T-helper 2 cell treated with Interferon-gamma antibody and Interleukin-4, amounts not matched to agents 5 μg/mL and 100 μg/mL, for 36 hours (primary cell): ENCODE data around the gene WDR47.
"Not testable (repeated sequence)": the region's sequence is repeated elsewhere in the genome, so short reads cannot be mapped to it uniquely, and the experiment has no call there.

Source experiments
- DNase-seq: peaks from one replicate; pipeline ENCODE4 v3.0.0; 2021; ENCODE audit warnings: low spot score
- H3K27ac Mint-ChIP-seq: one replicate; pipeline ENCODE4 v1.8.0; 2021; ENCODE audit warnings: mild to moderate bottlenecking, mixed read lengths
- H3K27me3 Mint-ChIP-seq: one replicate; pipeline ENCODE4 v1.8.0; 2021; ENCODE audit warnings: low read depth, mixed read lengths
- H3K36me3 Mint-ChIP-seq: one replicate; pipeline ENCODE4 v1.8.0; 2021; ENCODE audit warnings: low read depth, mixed read lengths
- H3K4me1 Mint-ChIP-seq: one replicate; pipeline ENCODE4 v1.8.0; 2021; ENCODE audit warnings: low read depth, mixed read lengths
- H3K4me3 Mint-ChIP-seq: one replicate; pipeline ENCODE4 v1.8.0; 2022; ENCODE audit warnings: mild to moderate bottlenecking, moderate library complexity, mixed read lengths
- H3K9me3 Mint-ChIP-seq: one replicate; pipeline ENCODE4 v1.8.0; 2021; ENCODE audit warnings: mixed read lengths

WDR47 gene

GRCh38 chr1:109040627-109040988 is 1.3 kb downstream of the WDR47 start:
- Mint-ChIP-seq H3K4me3 (peak overlapping the region; percentile 88), H3K4me1 (peaks cover 11% of the 10 kb centered on the region), H3K9me3 (no peaks in the 10 kb centered on the region), H3K36me3 (no peaks in the 10 kb centered on the region), H3K27ac (peak overlapping the region; percentile 92), H3K27me3 (peaks cover 4% of the 10 kb centered on the region)
- no peak for DNase-seq

- Mint-ChIP-seq H3K9me3 (no peaks in the 10 kb centered on the region), H3K27ac (no peak overlapping the region), H3K36me3 (no peaks in the 10 kb centered on the region), H3K4me3 (no peak overlapping the region), H3K4me1 (no peaks in the 10 kb centered on the region), H3K27me3 (no peaks in the 10 kb centered on the region)
- DNase-seq: no peak
Observed at GRCh38 chr1:109034382-109034781, 7.5 kb downstream of the WDR47 start.

DNA sequence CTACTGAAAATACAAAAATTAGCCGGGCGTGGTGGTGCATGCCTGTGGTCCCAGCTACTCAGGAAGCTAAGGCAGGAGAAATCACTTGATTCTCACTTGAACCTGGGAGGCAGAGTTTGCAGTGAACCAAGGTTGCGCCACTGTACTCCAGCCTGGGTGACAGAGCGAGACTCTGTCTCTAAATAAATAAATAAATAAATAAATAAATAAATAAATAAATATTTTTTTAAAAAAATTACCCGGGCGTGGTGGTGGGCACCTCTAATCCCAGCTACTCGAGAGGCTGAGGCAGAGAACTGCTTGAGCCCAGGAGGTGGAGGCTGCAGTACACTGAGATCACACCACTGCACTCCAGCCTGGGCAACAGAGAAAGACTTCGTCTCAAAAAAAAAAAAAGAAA is 12.4 kb downstream of the WDR47 start:
- H3K9me3 Mint-ChIP-seq, H3K4me1 Mint-ChIP-seq, DNase-seq, H3K27me3 Mint-ChIP-seq, H3K27ac Mint-ChIP-seq, H3K36me3 Mint-ChIP-seq, H3K4me3 Mint-ChIP-seq: not testable (repeated sequence)

DNA sequence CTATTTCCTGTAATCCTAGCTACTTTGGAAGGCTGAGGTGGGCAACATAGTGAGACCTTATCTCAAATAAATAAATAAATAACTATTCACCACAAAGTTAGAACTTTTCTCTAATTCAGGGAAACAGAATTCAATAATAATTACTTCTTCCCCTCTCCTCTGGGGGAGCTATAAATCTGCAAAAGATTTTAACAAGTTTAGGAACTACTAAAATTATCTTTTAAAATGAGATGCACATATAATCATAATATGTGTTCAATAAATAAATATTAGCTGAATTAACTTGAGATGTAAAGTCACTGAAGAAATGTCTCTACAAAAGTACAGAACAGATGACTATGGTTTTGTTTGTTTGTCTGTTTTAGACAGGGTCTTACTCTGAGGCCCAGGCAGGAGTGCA is 14.1 kb downstream of the WDR47 start:
- no peaks in the 10 kb centered on the region for H3K27me3 Mint-ChIP-seq
- no peaks in the 10 kb centered on the region for H3K9me3 Mint-ChIP-seq
- no peak overlapping the region for H3K4me3 Mint-ChIP-seq
- DNase-seq: no peak
- H3K36me3 Mint-ChIP-seq: no peaks in the 10 kb centered on the region
- H3K4me1 Mint-ChIP-seq: no peaks in the 10 kb centered on the region
- no peak overlapping the region for H3K27ac Mint-ChIP-seq

DNA sequence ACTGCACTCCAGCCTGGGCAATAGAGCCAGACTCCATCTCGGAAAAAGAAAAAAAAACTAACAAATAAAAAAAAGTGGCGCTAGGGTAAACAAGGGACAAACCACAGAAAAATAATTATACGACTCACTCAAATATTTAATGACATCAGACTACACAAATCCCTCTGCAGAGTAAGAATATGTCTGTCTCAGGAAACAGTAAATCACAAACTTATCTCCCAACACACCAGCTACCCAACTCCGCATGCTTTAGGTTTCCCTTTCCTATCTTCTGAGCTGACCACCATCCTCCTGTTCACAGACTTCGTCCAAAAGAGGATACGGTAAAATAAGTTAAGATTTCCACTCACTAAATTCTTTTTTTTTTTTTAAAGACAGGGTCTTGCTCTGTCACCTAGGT is 16.2 kb downstream of the WDR47 start:
- H3K27ac Mint-ChIP-seq: no peak overlapping the region
- H3K9me3 Mint-ChIP-seq: no peaks in the 10 kb centered on the region
- H3K36me3 Mint-ChIP-seq: no peaks in the 10 kb centered on the region
- no peak for DNase-seq
- no peaks in the 10 kb centered on the region for H3K27me3 Mint-ChIP-seq
- no peaks in the 10 kb centered on the region for H3K4me1 Mint-ChIP-seq
- H3K4me3 Mint-ChIP-seq: no peak overlapping the region

DNA sequence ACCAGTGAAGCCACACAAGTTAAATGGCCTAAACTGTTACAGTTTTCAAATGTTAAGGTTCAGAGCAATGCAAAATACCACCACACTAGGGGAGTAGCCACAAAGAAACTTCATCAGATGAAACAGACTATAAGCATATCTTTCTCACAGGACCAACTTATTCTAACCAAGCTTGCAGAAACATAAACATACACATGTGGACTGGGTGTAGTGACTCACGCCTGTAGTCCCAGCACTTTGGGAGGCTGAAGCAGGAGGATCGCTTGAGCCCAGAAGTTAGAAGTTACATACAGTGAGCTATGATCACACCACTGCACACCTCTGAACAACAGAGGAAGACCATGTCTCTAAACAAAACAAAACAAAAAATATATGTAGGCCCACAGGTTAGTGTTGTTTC is 17.3 kb downstream of the WDR47 start:
- Mint-ChIP-seq H3K9me3 (no peaks in the 10 kb centered on the region), H3K36me3 (peaks cover under 1% of the 10 kb centered on the region), H3K27ac (no peak overlapping the region), H3K4me1 (no peaks in the 10 kb centered on the region), H3K27me3 (no peaks in the 10 kb centered on the region), H3K4me3 (no peak overlapping the region)
- no peak for DNase-seq

- Mint-ChIP-seq H3K27me3 (no peaks in the 10 kb centered on the region), H3K27ac (no peak overlapping the region), H3K9me3 (no peaks in the 10 kb centered on the region), H3K4me3 (no peak overlapping the region), H3K36me3 (peaks cover 14% of the 10 kb centered on the region), H3K4me1 (no peaks in the 10 kb centered on the region)
- no peak for DNase-seq
Observed at GRCh38 chr1:109020693-109021257, 21.1 kb downstream of the WDR47 start.

GRCh38 chr1:109017719-109018118 is 24.2 kb downstream of the WDR47 start:
- H3K27ac Mint-ChIP-seq, H3K4me3 Mint-ChIP-seq, DNase-seq, H3K27me3 Mint-ChIP-seq, H3K9me3 Mint-ChIP-seq, H3K4me1 Mint-ChIP-seq: not testable (repeated sequence)
- H3K36me3 Mint-ChIP-seq: peaks cover 20% of the 10 kb centered on the region

- no peaks in the 10 kb centered on the region for H3K9me3 Mint-ChIP-seq
- H3K4me1 Mint-ChIP-seq: no peaks in the 10 kb centered on the region
- H3K4me3 Mint-ChIP-seq: no peak overlapping the region
- peaks cover 20% of the 10 kb centered on the region for H3K36me3 Mint-ChIP-seq
- no peaks in the 10 kb centered on the region for H3K27me3 Mint-ChIP-seq
- H3K27ac Mint-ChIP-seq: no peak overlapping the region
- no peak for DNase-seq
Observed at GRCh38 chr1:109017134-109017533, 24.8 kb downstream of the WDR47 start.

DNA sequence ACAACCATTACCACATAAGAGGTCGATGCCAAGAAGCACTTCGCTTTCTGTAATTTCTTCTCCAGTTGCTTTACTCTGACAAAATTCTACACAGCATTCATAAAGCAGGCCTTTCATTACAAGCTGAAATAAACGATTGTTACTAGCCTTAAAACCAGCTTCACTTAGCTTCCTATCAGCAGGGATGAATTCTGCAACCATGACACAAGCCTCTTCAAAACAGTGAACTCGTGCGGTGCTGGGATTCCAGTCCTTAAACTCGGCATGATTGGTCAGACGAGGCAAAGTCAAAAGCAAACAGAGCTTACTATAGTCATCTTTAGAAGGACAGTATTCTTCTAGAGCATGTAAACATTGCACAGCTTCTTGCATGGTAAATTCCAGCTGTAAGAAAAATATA is 30.6 kb downstream of the WDR47 start:
- peaks cover 10% of the 10 kb centered on the region for H3K36me3 Mint-ChIP-seq
- no peak overlapping the region for H3K4me3 Mint-ChIP-seq
- H3K9me3 Mint-ChIP-seq: no peaks in the 10 kb centered on the region
- H3K4me1 Mint-ChIP-seq: no peaks in the 10 kb centered on the region
- no peaks in the 10 kb centered on the region for H3K27me3 Mint-ChIP-seq
- no peak overlapping the region for H3K27ac Mint-ChIP-seq
- no peak for DNase-seq

DNA sequence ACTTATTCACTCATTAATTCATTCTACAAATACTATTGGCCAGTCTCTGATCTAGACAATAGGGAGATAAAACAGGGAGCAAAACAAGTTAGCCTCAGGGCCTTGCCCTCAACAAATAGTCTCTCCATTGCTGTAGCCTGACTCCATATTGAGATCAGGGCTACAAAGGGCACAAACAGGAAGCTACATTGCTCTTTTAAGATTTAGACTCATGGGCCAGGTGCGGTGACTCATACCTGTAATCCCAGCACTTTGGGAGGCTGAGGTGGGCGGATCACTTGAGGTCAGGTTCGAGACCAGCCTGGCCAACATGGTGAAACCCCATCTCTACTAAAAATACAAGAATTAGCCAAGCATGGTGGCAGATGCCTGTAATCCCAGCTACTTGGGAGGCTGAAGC is 45.3 kb downstream of the WDR47 start:
- not testable (repeated sequence) for H3K27ac Mint-ChIP-seq, H3K27me3 Mint-ChIP-seq, H3K4me3 Mint-ChIP-seq, H3K4me1 Mint-ChIP-seq
- H3K9me3 Mint-ChIP-seq: peaks cover 27% of the 10 kb centered on the region
- H3K36me3 Mint-ChIP-seq: peaks cover 43% of the 10 kb centered on the region
- peak; percentile 6 for DNase-seq

DNA sequence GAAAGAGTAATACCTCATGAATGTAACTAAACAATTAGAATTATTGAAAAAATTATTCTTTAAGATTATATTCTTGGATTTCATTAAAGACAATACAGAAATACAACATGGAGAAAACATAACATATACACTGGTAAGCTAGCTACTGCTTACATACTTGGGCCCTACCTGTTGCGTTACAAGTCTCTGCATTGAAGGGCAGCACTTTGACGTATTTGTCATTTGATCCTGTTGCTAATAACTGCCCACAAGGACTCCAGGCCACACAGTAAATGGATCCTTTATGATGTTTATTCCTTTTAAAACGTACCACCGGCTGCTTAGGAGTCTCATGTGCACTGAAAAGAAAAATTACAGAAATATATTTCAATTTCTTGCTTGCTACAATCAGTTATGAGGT is 58.8 kb downstream of the WDR47 start:
- Mint-ChIP-seq H3K27ac (no peak overlapping the region), H3K36me3 (peaks cover 12% of the 10 kb centered on the region), H3K4me1 (peaks cover 6% of the 10 kb centered on the region), H3K27me3 (no peaks in the 10 kb centered on the region), H3K9me3 (no peaks in the 10 kb centered on the region), H3K4me3 (no peak overlapping the region)
- DNase-seq: no peak

GRCh38 chr1:108976658-108977057 is 65.2 kb downstream of the WDR47 start:
- Mint-ChIP-seq H3K36me3 (peaks cover 6% of the 10 kb centered on the region), H3K4me3 (no peak overlapping the region), H3K27ac (no peak overlapping the region), H3K27me3 (no peaks in the 10 kb centered on the region), H3K9me3 (no peaks in the 10 kb centered on the region), H3K4me1 (peaks cover 3% of the 10 kb centered on the region)
- DNase-seq: no peak

- Mint-ChIP-seq H3K4me1 (peaks cover 3% of the 10 kb centered on the region), H3K27ac (no peak overlapping the region), H3K4me3 (no peak overlapping the region), H3K27me3 (no peaks in the 10 kb centered on the region), H3K9me3 (no peaks in the 10 kb centered on the region), H3K36me3 (peaks cover 9% of the 10 kb centered on the region)
- no peak for DNase-seq
Observed at GRCh38 chr1:108972951-108973350, 69.0 kb downstream of the WDR47 start.

GRCh38 chr1:108969346-108969745 is 72.6 kb downstream of the WDR47 start:
- no peaks in the 10 kb centered on the region for H3K27me3 Mint-ChIP-seq
- H3K4me3 Mint-ChIP-seq: no peak overlapping the region
- H3K9me3 Mint-ChIP-seq: no peaks in the 10 kb centered on the region
- H3K36me3 Mint-ChIP-seq: peaks cover 11% of the 10 kb centered on the region
- H3K27ac Mint-ChIP-seq: no peak overlapping the region
- DNase-seq: no peak
- no peaks in the 10 kb centered on the region for H3K4me1 Mint-ChIP-seq
